ENCODE measurements around the gene UBE4B. TPM values are rescaled to one million over a fixed set of nuclear protein-coding genes. Genes with fewer than 3 reads are reported as not detected.
A peak's percentile ranks its signal among the peaks of the same experiment; 100 is the strongest.

The UBE4B gene
- total and polyA plus RNA-seq, 9 of the 15 experiments (the other 6 are each of a cell fraction or from before 2014, with no cell fraction given): 11.7 to 73.7 (median 40.1) TPM

- TF ChIP-seq BCLAF1 (IDR thresholded peaks at IDR 0.05; ENCODE audit: borderline replicate concordance in 1 of 2, control insufficient read depth in 1 of 2, low read depth in 2 of 2, low read length in 1 of 2) (no peak), U2AF1 (optimal IDR thresholded peaks at IDR 0.05; ENCODE audit: low read depth, low read length) (peak; percentile 92), TGIF2 (CRISPR knock-in tag; IDR thresholded peaks at IDR 0.05) (no peak), ZEB2 (IDR thresholded peaks at IDR 0.05) (no peak), NR2C2 (CRISPR knock-in tag; IDR thresholded peaks at IDR 0.05) (no peak), NR2C2 (tag; IDR thresholded peaks at IDR 0.05) (peak; percentile 62), MBD2 (IDR thresholded peaks at IDR 0.05; ENCODE audit: borderline replicate concordance, low read depth) (peak; percentile 99), ZNF740 (CRISPR knock-in tag; IDR thresholded peaks at IDR 0.05) (no peak), ZNF740 (tag; IDR thresholded peaks at IDR 0.05) (no peak; a peak in 1 of 4 replicates), HOMEZ (CRISPR knock-in tag; IDR thresholded peaks at IDR 0.05) (no peak), ZSCAN32 (CRISPR knock-in tag; IDR thresholded peaks at IDR 0.05) (no peak), MNT (conservative IDR thresholded peaks at IDR 0.05) (peak; percentile 40 to 79), MYNN (IDR thresholded peaks at IDR 0.05) (no peak), MYNN (CRISPR knock-in tag; IDR thresholded peaks at IDR 0.05) (no peak), ZFPM2 (CRISPR knock-in tag; IDR thresholded peaks at IDR 0.05) (no peak), NEUROD1 (IDR thresholded peaks at IDR 0.05; ENCODE audit: borderline replicate concordance, low read depth, low read length, partially characterized antibody) (peak; percentile 99), ZNF384 (IDR thresholded peaks at IDR 0.05; ENCODE audit: low read depth, low read length) (peak; percentile 34; the same call in 1 of the 2 replicates), FOS (IDR thresholded peaks at IDR 0.05; ENCODE audit: extremely low read depth, insufficient read length) (peak; percentile 100), PURB (CRISPR knock-in tag; IDR thresholded peaks at IDR 0.05; ENCODE audit: low read depth) (no peak)
Measured at GRCh38 chr1:10209905-10210810, 177.4 kb downstream of the UBE4B start, which contains the start of gene KIF1B (continued).

All from K562 (cell line).